22Rv1 (cell line): ENCODE results near the gene ATP5IF1.

Source experiments
- CTCF ChIP-seq: fragments of 450-650 bp; IDR thresholded peaks from 2 replicates; pipeline ENCODE4 v1.5.1; 2017; ENCODE audit warnings: mild to moderate bottlenecking
- ZFX ChIP-seq: fragments of 450-650 bp; IDR thresholded peaks from 2 replicates; pipeline ENCODE4 v1.6.1; 2017; ENCODE audit warnings: antibody characterized with exemption, borderline replicate concordance

DNA sequence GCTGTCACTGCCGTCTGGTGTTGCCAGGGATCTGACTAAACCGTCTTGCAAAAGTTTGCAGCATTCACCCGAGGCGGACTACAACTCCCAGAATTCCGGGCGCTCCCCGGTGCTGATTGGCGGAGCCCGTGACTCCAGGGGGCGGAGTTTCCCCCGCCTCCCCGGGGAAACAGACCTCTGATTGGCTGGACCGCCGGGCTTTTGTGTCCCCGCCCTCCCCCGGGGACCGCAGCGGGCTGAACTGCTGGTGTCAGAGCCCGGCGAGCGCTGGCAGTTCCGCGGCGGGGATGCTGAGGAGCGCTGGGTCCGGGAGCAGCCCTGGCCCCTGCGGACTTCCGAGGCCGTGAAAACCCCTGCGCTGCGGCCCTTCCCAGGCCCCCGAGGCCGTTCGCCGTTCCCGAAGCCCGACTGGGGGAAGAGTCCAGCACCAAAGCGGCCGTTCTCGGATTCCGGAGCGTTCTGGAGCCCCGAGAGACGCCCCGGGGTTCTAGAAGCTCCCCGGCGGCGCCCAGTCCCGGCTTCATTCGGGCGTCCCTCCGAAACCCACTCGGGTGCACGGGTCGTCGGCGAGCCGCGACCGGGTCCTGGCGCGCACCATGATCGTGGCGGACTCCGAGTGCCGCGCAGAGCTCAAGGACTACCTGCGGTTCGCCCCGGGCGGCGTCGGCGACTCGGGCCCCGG, 23.5 kb downstream of the ATP5IF1 start, which contains the start of gene SESN2:
- TF ChIP-seq CTCF (no peak), ZFX (no peak)
